HuH-7.5 (cell line): ENCODE measurements around the gene ALDH1L2.
A peak's percentile ranks its signal among the peaks of the same experiment; 100 is the strongest.
"Not testable (repeated sequence)": the region's sequence is repeated elsewhere in the genome, so short reads cannot be mapped to it uniquely, and the experiment has no call there.

ENCODE experiments used
- DNase-seq: peaks from one replicate; pipeline ENCODE4 v3.0.0; 2011; ENCODE audit warnings: low spot score

Gene ALDH1L2

GRCh38 chr12:105084251-105085250, at the start of gene ALDH1L2:
TSS of gene ALDH1L2 (minus strand) at chr12:105084458. CDS start at chr12:105084436, 22 bp downstream.
- DNase-seq: peak; percentile 34

GRCh38 chr12:105120551-105120950, 36.3 kb upstream of the ALDH1L2 start:
- DNase-seq: no peak

GRCh38 chr12:105116969-105117368, 32.7 kb upstream of the ALDH1L2 start:
- no peak for DNase-seq

- DNase-seq: no peak
Observed at GRCh38 chr12:105113094-105113493, 28.8 kb upstream of the ALDH1L2 start.

GRCh38 chr12:105110851-105111250, 26.6 kb upstream of the ALDH1L2 start:
- no peak for DNase-seq

GRCh38 chr12:105109465-105110212, 25.4 kb upstream of the ALDH1L2 start:
- DNase-seq: no peak

- DNase-seq: peak; percentile 93
Observed at GRCh38 chr12:105107494-105108371, 23.5 kb upstream of the ALDH1L2 start, which contains the start of gene WASHC4. TSS of gene WASHC4 (plus strand) at chr12:105107731. CDS start at chr12:105107801, 70 bp downstream.

GRCh38 chr12:105107171-105107493, 22.9 kb upstream of the ALDH1L2 start:
- peak; percentile 20 for DNase-seq

- DNase-seq: no peak
Observed at GRCh38 chr12:105106621-105107020, 22.4 kb upstream of the ALDH1L2 start.

- no peak for DNase-seq
Observed at GRCh38 chr12:105104762-105105161, 20.5 kb upstream of the ALDH1L2 start.

GRCh38 chr12:105102673-105103072, 18.4 kb upstream of the ALDH1L2 start:
- DNase-seq: no peak

GRCh38 chr12:105100998-105101397, 16.7 kb upstream of the ALDH1L2 start:
- no peak for DNase-seq

GRCh38 chr12:105100207-105100985, 16.1 kb upstream of the ALDH1L2 start:
- DNase-seq: no peak

GRCh38 chr12:105099356-105099755, 15.1 kb upstream of the ALDH1L2 start:
- DNase-seq: no peak

GRCh38 chr12:105095338-105095737, 11.1 kb upstream of the ALDH1L2 start:
- DNase-seq: not testable (repeated sequence)

- DNase-seq: no peak
Observed at GRCh38 chr12:105092336-105092735, 8.1 kb upstream of the ALDH1L2 start.

GRCh38 chr12:105091476-105092206, 7.4 kb upstream of the ALDH1L2 start:
- no peak for DNase-seq

GRCh38 chr12:105090361-105090760, 6.1 kb upstream of the ALDH1L2 start:
- no peak for DNase-seq

GRCh38 chr12:105089817-105090216, 5.6 kb upstream of the ALDH1L2 start:
- no peak for DNase-seq

- DNase-seq: no peak
Observed at GRCh38 chr12:105085501-105085900, 1.2 kb upstream of the ALDH1L2 start.
